ENCODE measurements around the gene DPH5.

Gene DPH5

GRCh38 chr1:101029184-101029583, 3.6 kb upstream of the DPH5 start:
- DNase-seq = no peak

GRCh38 chr1:101028466-101028865, 2.9 kb upstream of the DPH5 start:
- no peak for DNase-seq

- DNase-seq = no peak
These were observed 1.7 kb upstream of the DPH5 start for GRCh38 chr1:101027194-101027772.

GRCh38 chr1:101026430-101026788, 825 bp upstream of the DPH5 start:
- DNase-seq = no peak

- DNase-seq = peak; percentile 66
These were observed 314 bp downstream of the DPH5 start for GRCh38 chr1:101025283-101025656.

GRCh38 chr1:101022294-101022693, 3.3 kb downstream of the DPH5 start:
- no peak for DNase-seq

GRCh38 chr1:101017448-101017847, 8.1 kb downstream of the DPH5 start:
- no peak for DNase-seq

GRCh38 chr1:101013776-101014175, 11.8 kb downstream of the DPH5 start:
- no peak for DNase-seq

GRCh38 chr1:101008229-101008834, 17.3 kb downstream of the DPH5 start:
- no peak for DNase-seq

- DNase-seq = no peak
These were observed 19.0 kb downstream of the DPH5 start for GRCh38 chr1:101006553-101006952.

- no peak for DNase-seq
These were observed 19.7 kb downstream of the DPH5 start for GRCh38 chr1:101005871-101006270.

- no peak for DNase-seq
These were observed 20.4 kb downstream of the DPH5 start for GRCh38 chr1:101005183-101005582.

GRCh38 chr1:101004670-101005069, 20.9 kb downstream of the DPH5 start:
- no peak for DNase-seq

GRCh38 chr1:101004061-101004460, 21.5 kb downstream of the DPH5 start:
- DNase-seq = no peak

GRCh38 chr1:101003012-101003650, 22.5 kb downstream of the DPH5 start:
- no peak for DNase-seq

- no peak for DNase-seq
These were observed 23.0 kb downstream of the DPH5 start for GRCh38 chr1:101002551-101002950.

GRCh38 chr1:101000131-101000873, 25.3 kb downstream of the DPH5 start:
- no peak for DNase-seq

GRCh38 chr1:100998426-100998825, 27.2 kb downstream of the DPH5 start:
- no peak for DNase-seq

- no peak for DNase-seq
These were observed 30.2 kb downstream of the DPH5 start for GRCh38 chr1:100995198-100995988.

- DNase-seq = no peak
These were observed 36.1 kb downstream of the DPH5 start for GRCh38 chr1:100989306-100990077.

- no peak for DNase-seq
These were observed 37.5 kb downstream of the DPH5 start for GRCh38 chr1:100988121-100988520.

- no peak for DNase-seq
These were observed 42.8 kb downstream of the DPH5 start for GRCh38 chr1:100982793-100983192.

Data from activated effector memory CD4-positive, alpha-beta T cell treated with anti-CD3 and anti-CD28 coated beads, Interleukin-2, amount 50 U/mL, for 16 hours (primary cell).